Heart left ventricle (tissue), 16 donors: ENCODE results near the gene ZNF565. TPM values are rescaled to one million over a fixed set of nuclear protein-coding genes. Genes with fewer than 3 reads are reported as not detected.
A peak's percentile ranks its signal among the peaks of the same experiment; 100 is the strongest.

ENCODE experiments used
- ATAC-seq, 4 donors: fragments of 200-7000 bp; cut with Tn5 transposase; one replicate each; pipeline ENCODE4 v1.9.1; 2020 to 2022; ENCODE audit warnings: moderate library complexity in 4 of 4, mild to moderate bottlenecking in 3 of 4, moderate number of reproducible peaks in 1 of 4
- DNase-seq, 5 donors: peaks; one replicate each; pipeline ENCODE4 v3.0.0-alpha.2; 2020
- H3K27ac ChIP-seq, 12 donors: fragments of 200-600 bp; sonication (generic) in 4 of 12; one replicate each; pipeline versions ENCODE4 v1.5.0 to v1.8.0; 2016 to 2022; ENCODE audit warnings: mild to moderate bottlenecking in 2 of 12
- H3K27me3 ChIP-seq, 9 donors: fragments of 200-600 bp; sonication (generic) in 2 of 9; one replicate each; pipeline versions ENCODE4 v1.5.1 to v1.8.0; 2016 to 2022; ENCODE audit warnings: mild to moderate bottlenecking in 3 of 9
- H3K36me3 ChIP-seq, 9 donors: fragments of 200-600 bp; sonication (generic) in 2 of 9; one replicate each; pipeline versions ENCODE4 v1.5.0 to v1.8.0; 2018 to 2022; ENCODE audit warnings: mild to moderate bottlenecking in 2 of 9
- H3K4me1 ChIP-seq, 12 donors: fragments of 200-600 bp; sonication (generic) in 4 of 12; one replicate each; pipeline versions ENCODE4 v1.5.0 to v1.8.0; 2016 to 2022; ENCODE audit warnings: mild to moderate bottlenecking in 3 of 12
- H3K4me3 ChIP-seq, 12 donors: fragments of 200-600 bp; sonication (generic) in 4 of 12; one replicate each; pipeline versions ENCODE4 v1.5.0 to v1.8.0; 2017 to 2022; ENCODE audit warnings: mild to moderate bottlenecking in 9 of 12, moderate library complexity in 4 of 12
- H3K9me3 ChIP-seq, 12 donors: fragments of 200-600 bp; sonication (generic) in 4 of 12; one replicate each; pipeline versions ENCODE4 v1.5.0 to v1.8.0; 2016 to 2022; ENCODE audit warnings: mild to moderate bottlenecking in 1 of 12
- CTCF ChIP-seq, 12 donors: fragments of 200-600 bp; sonication (generic) in 4 of 12; IDR thresholded peaks; one replicate each; pipeline versions ENCODE4 v1.5.0 to v1.8.0; 2018 to 2022; ENCODE audit warnings: antibody characterized with exemption in 12 of 12, mild to moderate bottlenecking in 5 of 12
- POLR2A ChIP-seq, 2 donors: fragments of 450-650 bp; IDR thresholded peaks; one replicate each; pipeline ENCODE4 v1.6.1; 2017; ENCODE audit warnings: antibody characterized with exemption in 2 of 2, mild to moderate bottlenecking in 2 of 2, moderate library complexity in 2 of 2
- WGBS, 4 donors: extraction: QIAGEN DNeasy Blood & Tissue Kit in 2 of 4; methylation state at CpG; one replicate each; pipeline versions ENCODE4 v1.1.5 to v1.1.7; 2013 to 2018; 5-methylcytosine and 5-hydroxymethylcytosine counted together
- intact Hi-C, 10 donors: fragments of 100-400 bp; cut with DNase I; formaldehyde crosslinking; loops; one replicate each; pipeline versions ENCODE4 v1.11.1 to v1.14.2; 2022
- polyA plus RNA-seq, 2 donors: library from polyadenylated mRNA; stranded (reverse); fragments of 200-250 nt; gene quantifications; one replicate each; pipeline ENCODE4 v1.2.3, GENCODE V29; 2013
- total RNA-seq, 9 donors: library from RNA; depleted of rRNA in 2 of 9; stranded (reverse); fragments of >200 nt in 2 of 9; fragmentation: NEBNext Ultra II Directional in 3 of 9; extraction: Animal tissue kit (Norgen Biotek cat#: 25700) in 3 of 9; gene quantifications; one replicate each; pipeline versions ENCODE4 v1.1.0 to v1.2.4, GENCODE V29; 2016 to 2023
- donor health status: ischemic (EF 13 %, LVEDD 7.1; RV severe dilation, severe dysfunction).
- donor health status: healthy with polysubstance abuse.
- donor health status: DM: no; HTN: yes; CAD: no.
- donor health status: DM: no; HTN: no; CAD: no.
- donor health status: ischemic (EF 25% LVEDD 6.9; RV normal size, moderate dysfunction).
- donor health status: ischemic (EF 25% LVEDD 5.7; RV mildly dilated, moderate dysfunction).
- donor health status: healthy.
- donor health status: DM: yes; HTN: yes; CAD: no.
- donor health status: ischemic (EF 35%, LVEDD 5.7; RV mildly dilated, moderate dysfunction).
- donor health status: nonischemic (EF 11% LVEDD 7.7; RV severe dilation, severe dysfunction).
- donor health status: DM: yes; HTN: yes; CAD: no.
- donor health status: PGD.
- donor health status: ischemic (EF 29% LVEDD 5.4; RV normal size, mild dysfunction).
- donor health status: nonischemic (EF 23%, LVEDD 6.1; RV moderate dilation, normal function).

ZNF565 gene
- total and polyA plus RNA-seq, 11 donors, result 2.3 to 4.3 (median 3.0) TPM

GRCh38 chr19:36225219-36225892 is 10.9 kb upstream of the ZNF565 start:
- intact Hi-C loops, result no loop called here
- Histone ChIP-seq H3K27me3 (no peaks in the 10 kb centered on the region), H3K4me3 (no peak overlapping the region), H3K9me3 (no peaks in the 10 kb centered on the region), H3K4me1 (peaks cover 0 to 27% (median 19%) of the 10 kb centered on the region in 12 donors), H3K36me3 (peaks cover 0 to 89% (median 80%) of the 10 kb centered on the region in 9 donors), H3K27ac (peak overlapping the region in 2 of 12 donors; percentile 6 to 64)
- ATAC-seq (no peak), DNase-seq (no peak)
- 37 to 48% (median 38%) methylated on average over 5 of the region's 5 CpGs for WGBS, 4 donors
- TF ChIP-seq CTCF (IDR thresholded peaks at IDR 0.05), result no peak
- TF ChIP-seq POLR2A (IDR thresholded peaks at IDR 0.05), result no peak

DNA sequence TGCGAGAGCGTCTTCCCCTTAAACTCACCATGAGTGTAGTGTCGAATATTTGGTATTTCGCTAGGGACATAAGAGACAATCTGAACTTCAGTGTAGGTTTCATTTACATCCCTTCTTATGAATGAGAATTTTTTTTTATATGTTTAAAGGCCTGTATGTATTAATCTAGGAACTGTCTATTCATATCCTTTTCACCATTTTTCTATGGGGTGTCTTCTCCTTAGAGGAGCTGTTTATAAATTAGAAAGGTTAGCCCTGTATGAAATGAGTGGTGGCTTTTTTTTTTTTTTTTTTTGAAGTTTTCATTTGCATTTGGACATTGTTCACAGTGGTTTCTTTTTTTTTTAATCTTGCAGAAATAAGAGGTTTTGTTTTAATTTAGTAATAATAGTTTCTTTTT is 8.0 kb upstream of the ZNF565 start:
- Histone ChIP-seq H3K4me3 (no peak overlapping the region), H3K9me3 (no peaks in the 10 kb centered on the region), H3K4me1 (peaks cover 0 to 33% (median 21%) of the 10 kb centered on the region in 12 donors), H3K27me3 (no peaks in the 10 kb centered on the region), H3K36me3 (peaks cover 0 to 72% (median 64%) of the 10 kb centered on the region in 9 donors), H3K27ac (no peak overlapping the region)
- TF ChIP-seq CTCF (IDR thresholded peaks at IDR 0.05) (no peak), POLR2A (IDR thresholded peaks at IDR 0.05) (no peak)
- ATAC-seq (no peak), DNase-seq (no peak)
- 98 to 99% (median 98%) methylated on average over 4 of the region's 4 CpGs for WGBS, 4 donors
- intact Hi-C loops, result no loop called here

DNA sequence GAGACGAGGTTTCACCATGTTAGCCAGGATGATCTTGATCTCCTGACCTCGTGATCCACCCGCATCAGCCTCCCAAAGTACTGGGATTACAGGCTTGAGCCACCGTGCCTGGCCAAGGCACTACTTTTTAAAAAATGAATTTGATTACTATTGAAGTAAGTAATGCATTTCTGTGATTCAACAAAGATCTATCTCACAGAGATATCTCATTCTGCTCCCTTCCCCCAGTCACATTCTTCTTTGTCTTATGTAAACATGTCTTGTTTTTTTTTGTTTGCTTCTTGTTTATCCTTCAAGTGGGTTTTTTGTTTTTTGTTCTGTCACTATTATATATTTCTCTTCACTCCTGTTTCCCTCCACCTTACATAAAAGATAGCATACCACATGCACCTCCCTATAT is 7.0 kb upstream of the ZNF565 start:
- Histone ChIP-seq H3K4me3 (no peak overlapping the region), H3K27me3 (no peaks in the 10 kb centered on the region), H3K4me1 (peaks cover under 1 to 42% (median 22%) of the 10 kb centered on the region in 12 donors), H3K9me3 (no peaks in the 10 kb centered on the region), H3K36me3 (peaks cover 0 to 62% (median 55%) of the 10 kb centered on the region in 9 donors), H3K27ac (no peak overlapping the region)
- no peak for ATAC-seq
- DNase-seq, result no peak
- 80 to 92% (median 91%) methylated on average over 4 of the region's 4 CpGs for WGBS, 4 donors
- intact Hi-C loops, result no loop called here
- no peak for TF ChIP-seq POLR2A (IDR thresholded peaks at IDR 0.05)
- no peak for TF ChIP-seq CTCF (IDR thresholded peaks at IDR 0.05)

- intact Hi-C loops, result loop anchor here in 2 of 10 donors (10.0 kb wide), 1 partner anchor 269 kb away; the partner anchor contains the start of gene ZNF566 (in 2 of the 2)
- H3K4me3 ChIP-seq, result peak overlapping the region; percentile 54 to 92 (median 75)
- H3K27me3 ChIP-seq, result no peaks in the 10 kb centered on the region
- H3K27ac ChIP-seq, result peak overlapping the region; percentile 62 to 98 (median 96)
- TF ChIP-seq POLR2A (IDR thresholded peaks at IDR 0.05), result no peak
- TF ChIP-seq CTCF (IDR thresholded peaks at IDR 0.05), result peak in 1 of 12 donors; percentile 2
- ATAC-seq, result no peak
- DNase-seq, result no peak
- H3K4me1 ChIP-seq, result peaks cover 0 to 34% (median 15%) of the 10 kb centered on the region in 12 donors
- peaks cover 0 to 19% (median 11%) of the 10 kb centered on the region in 9 donors for H3K36me3 ChIP-seq
- 1 to 2% (median 1%) methylated on average over 27 of the region's 27 CpGs for WGBS, 4 donors
- H3K9me3 ChIP-seq, result no peaks in the 10 kb centered on the region
These were observed 1.0 kb upstream of the ZNF565 start for GRCh38 chr19:36215276-36216123.
